Superior temporal gyrus (tissue), 1 donor: ENCODE results near the gene CAMSAP1.

Source experiments
- DNase-seq: peaks from one replicate; pipeline ENCODE4 v3.0.0-alpha.2; 2016; ENCODE audit errors: extremely low spot score

Gene CAMSAP1

DNA sequence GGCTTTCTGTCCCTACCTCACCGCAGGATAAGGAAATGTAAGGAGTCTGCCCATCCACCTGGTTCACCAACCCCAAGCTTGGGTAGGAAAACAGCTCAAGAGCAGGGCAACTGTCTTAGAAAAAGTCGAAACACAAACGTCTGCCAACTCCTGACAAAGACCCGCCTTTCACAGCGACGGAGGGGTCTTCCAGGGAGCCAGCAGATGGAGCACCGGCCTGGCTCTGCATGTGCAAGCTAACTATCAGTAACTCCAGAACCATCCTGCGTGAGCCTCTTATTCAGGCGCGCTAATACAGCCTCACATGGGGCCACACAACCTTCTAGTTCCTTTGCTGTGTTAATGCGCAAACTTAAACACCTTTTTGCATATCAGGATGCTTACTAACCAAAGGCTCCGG lies 26.9 kb downstream of the CAMSAP1 start:
- DNase-seq = no peak

GRCh38 chr9:135879619-135880018 lies 27.7 kb downstream of the CAMSAP1 start:
- DNase-seq = no peak

GRCh38 chr9:135879237-135879601 lies 28.1 kb downstream of the CAMSAP1 start:
- DNase-seq = no peak

DNA sequence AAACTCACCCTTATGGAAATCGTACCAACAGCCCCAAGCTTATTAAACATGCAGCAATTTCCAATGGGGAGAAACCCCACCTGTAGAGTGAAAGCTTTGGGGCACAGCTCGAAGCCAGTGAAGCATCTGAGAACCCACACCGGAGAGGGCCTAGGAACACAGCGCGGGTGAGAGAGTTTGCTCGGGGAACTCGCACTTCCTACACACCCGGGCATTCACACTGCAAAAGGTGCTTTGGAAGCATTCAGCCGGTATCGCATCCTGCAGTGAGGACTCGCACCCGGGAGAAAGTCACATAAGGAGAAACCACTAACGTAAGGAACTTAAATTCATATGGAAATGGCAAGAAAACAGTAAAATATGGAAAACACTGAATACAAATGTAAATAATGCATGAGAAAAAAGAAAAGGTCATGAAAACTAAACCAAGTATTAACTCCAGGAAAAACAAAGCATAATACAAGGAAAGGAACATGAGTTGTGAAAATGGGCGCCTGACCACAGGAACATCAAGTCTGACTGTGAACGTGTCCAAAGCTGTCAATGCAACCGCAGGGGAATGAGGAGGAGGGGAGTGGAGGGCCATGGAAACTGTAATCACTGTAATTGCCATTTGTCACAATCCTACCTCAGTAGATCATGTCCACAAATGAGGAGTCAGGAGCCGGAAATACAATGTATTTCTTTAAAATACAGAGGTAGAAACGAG lies 28.7 kb downstream of the CAMSAP1 start:
- no peak for DNase-seq

- DNase-seq = no peak
These were observed 29.4 kb downstream of the CAMSAP1 start for GRCh38 chr9:135877791-135878527.

DNA sequence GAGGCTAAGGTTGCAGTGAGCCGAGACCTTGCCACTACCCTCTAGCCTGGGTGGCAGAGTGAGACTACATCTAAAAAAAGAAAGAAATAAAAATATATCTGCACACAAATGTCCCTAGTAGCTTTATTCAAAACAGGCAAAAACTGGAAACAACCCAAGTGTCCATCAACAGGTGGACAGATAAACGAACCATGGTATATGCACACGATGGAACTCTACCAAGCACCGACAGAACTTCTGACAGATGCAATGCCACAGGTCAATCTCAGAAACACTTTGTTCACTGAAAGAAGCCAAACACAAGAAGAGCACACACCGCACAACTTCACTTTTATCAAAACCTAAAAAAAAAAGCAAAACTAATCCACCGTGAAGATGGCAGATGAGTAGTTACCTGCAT lies 30.4 kb downstream of the CAMSAP1 start:
- DNase-seq = no peak

- DNase-seq = no peak
These were observed 32.5 kb downstream of the CAMSAP1 start for GRCh38 chr9:135874859-135875258.

- no peak for DNase-seq
These were observed 37.4 kb downstream of the CAMSAP1 start for GRCh38 chr9:135869909-135870308.

DNA sequence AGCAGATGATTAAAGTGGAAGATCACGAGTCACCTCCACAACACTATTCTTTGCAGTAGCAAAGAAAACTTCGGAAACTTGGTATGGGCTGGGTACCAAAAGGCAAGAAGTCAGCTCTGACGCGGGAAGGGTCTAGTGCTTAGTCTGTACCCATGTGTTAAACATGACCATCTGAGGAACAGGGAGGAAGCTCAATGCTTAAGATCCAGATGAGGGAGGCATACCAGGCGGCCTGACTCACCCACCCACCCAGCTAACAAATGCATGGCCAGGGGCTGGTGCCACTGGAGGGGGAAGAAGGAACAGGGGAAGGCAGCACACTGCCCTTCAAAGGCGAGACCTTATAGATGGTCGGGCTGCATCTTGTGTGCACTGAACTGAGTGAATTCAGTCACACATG lies 41.8 kb downstream of the CAMSAP1 start:
- no peak for DNase-seq

DNA sequence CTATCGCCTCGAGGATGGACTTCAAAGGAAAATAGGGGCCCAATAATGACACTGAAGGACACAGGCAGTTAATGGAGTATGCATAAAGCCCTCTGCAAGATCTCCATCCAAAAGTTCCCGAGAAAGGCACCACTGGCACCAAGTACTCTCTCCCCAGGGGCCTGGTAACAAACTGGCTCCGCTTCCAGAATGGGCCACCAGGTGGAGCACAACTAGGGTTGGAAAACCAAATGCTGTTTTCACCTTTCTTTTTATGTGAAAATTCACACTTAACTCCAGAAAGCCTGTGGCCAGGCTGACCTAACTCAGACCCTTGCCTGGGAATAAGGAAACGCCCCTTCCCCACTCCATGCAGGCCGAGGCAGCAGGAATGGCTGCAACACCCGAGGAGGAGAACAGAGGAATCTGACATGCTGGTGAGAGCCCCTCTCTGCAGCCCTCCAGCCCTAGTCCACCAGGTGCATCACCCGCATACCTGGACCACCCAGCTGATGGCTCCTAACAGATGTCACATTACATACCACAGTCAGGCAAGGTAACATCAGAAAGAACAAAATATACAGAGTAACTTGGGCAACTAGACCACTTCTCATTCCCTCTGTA lies 42.8 kb downstream of the CAMSAP1 start:
- peak; percentile 89 for DNase-seq

DNA sequence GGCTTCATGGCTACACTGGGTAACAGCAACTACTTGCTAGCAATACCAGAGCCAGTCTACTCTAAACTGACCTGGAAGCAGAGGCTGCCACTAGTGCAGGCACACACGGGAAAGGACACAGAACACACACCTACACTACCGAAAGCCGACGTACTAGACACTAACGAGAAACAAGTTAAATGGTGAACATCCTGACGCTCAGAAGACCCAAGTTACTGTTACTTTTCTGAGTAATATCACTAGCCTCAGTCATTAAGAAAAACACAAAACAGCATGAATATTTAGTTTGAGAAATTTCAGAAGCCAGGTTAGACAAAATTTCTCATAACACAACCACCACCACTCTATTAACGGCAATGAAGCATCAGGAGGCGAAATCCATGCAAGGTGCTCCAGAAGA lies 44.5 kb downstream of the CAMSAP1 start:
- no peak for DNase-seq

DNA sequence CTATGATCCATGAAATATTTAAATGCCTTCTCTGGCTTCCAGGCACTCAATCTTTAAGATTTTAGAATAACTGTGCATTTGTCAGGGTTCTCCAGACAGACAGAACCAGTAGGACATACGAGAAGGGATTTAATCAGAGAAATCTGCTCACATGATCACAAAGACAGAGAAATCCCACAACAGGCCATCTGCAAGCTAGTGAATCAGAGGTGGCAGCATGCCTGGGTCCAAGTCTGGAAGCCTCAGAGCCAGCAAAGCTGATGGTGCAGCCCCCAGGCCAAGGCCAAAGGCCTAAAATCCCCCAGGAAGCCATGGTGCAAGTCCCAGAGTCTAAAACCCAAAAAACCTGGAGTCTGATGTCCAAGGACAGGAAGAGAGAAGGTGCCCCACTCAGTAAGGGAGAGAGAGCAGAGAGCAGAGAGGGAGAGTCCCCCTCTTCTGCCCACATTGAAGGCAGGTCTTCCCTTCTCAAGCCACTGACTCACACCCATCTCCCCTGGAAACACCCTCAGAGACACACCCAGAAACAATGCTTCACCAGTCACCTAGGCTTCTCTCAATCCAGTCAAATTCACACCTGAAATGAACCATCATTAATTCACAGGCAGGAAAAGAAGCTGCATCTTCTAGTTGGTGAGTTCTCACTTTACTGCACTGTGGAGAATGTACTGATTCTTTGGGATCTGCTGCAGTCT lies 48.7 kb downstream of the CAMSAP1 start:
- DNase-seq = peak; percentile 46

DNA sequence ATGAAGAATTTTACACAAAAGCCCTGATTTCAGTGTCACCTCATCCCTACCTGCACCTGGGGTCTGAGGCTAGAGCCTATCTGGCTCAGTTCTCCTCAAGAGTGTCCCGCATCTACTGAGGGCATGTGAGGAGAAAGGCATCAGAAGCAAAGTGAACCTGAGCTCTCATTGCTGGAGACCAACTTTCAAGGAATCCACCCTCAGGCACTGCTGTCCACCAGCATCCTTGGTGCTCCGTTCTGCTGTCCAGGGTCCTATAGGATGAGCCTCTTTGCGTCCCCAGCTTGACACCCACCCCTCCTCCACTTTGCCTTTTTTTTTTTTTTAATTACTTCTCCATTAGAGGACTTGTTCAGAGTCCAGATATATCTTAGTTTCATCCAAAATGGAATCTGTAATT lies 49.5 kb downstream of the CAMSAP1 start:
- DNase-seq = no peak

- DNase-seq = no peak
These were observed 50.0 kb downstream of the CAMSAP1 start for GRCh38 chr9:135857371-135857786.

DNA sequence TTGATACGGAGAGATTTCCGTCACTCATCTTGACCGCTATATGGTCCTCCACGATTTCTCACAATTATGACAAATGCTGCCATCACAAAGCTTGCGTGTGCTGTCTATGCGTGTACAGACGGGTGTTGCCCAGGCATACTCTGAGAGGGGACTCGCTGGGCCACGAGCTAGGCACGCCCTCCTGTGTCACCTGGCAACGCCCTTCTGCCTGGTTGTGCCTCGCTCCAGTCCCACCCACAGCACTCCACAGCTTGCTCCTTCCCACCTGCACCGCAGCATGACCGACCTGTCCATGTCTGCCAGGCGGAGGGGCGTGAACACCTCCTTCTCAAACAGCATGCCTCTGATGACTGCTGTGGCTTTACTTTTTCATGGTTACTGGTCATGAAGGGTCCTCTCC lies 55.6 kb downstream of the CAMSAP1 start:
- no peak for DNase-seq

- DNase-seq = no peak
These were observed 56.6 kb downstream of the CAMSAP1 start for GRCh38 chr9:135850737-135851136.

DNA sequence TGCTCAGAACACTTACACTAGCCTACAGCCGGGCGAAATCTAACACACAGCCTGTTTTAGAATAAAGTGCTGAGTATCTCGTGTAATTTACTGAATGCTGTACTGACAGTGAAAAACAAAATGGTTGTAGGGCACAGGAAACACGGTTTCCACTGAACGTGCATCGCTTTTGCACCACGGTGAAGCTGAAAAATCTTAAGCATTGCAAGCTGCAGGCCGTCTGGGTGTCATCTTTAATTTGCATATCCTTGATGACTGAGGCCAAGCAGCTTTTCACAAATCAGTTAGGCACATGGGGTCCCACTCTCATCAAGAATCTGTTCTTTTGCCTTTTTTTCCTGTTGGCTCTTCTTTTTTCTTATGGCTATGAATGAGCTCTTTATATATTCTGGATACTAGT lies 58.2 kb downstream of the CAMSAP1 start:
- DNase-seq = no peak

GRCh38 chr9:135848341-135849047 lies 58.9 kb downstream of the CAMSAP1 start:
- no peak for DNase-seq

DNA sequence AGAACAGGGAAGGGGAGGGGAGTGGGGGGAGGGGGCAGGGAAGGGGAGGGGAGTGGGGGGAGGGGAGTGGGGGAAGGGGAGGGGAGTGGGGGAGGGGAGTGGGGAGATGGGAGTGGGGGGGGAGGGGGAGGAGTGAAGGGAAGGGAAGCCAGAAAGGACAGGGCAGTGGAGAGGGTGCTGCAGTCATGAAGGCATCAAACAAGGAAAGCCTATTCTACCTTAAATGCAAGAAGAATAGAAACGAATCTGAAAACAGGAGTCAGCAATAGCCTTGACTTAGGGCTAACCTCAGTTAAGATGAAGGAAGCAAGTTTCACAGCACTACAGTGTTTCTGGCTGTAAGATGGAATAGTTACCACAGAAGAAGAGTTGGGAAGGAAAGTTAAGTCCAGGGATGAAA lies 59.5 kb downstream of the CAMSAP1 start:
- no peak for DNase-seq

GRCh38 chr9:135840539-135840938 lies 66.8 kb downstream of the CAMSAP1 start:
- no peak for DNase-seq

DNA sequence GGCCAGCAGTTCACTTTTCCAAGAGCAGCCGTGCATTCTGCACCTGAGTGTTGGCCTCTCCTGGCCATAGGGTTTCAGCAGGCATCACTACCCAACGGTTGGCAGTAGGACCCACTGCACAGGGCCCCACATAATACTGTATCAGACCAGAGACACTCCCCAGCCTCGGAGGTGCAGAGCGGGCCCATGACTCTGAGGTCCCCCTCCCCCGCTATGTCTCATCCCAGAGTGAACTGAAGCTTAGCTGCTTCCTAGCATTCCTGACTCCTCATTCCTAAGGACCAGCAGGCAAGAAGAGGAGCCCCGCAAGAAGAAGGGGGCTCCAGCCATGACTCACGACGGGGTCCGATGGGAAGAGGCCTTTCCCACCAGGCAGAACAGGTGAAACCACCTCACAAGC lies 67.2 kb downstream of the CAMSAP1 start:
- no peak for DNase-seq

GRCh38 chr9:135839516-135839915 lies 67.8 kb downstream of the CAMSAP1 start:
- no peak for DNase-seq
